ENCODE measurements around the gene PAXX. TPM values are rescaled to one million over a fixed set of nuclear protein-coding genes. Genes with fewer than 3 reads are reported as not detected.

PAXX gene
- polyA plus RNA-seq, 1 donor (not counting 4 experiments of a cell fraction or from before 2014, with no cell fraction given): 11.2 TPM

- no peak overlapping the region for H3K9ac ChIP-seq (ENCODE audit: control insufficient read depth, extremely low read depth, insufficient read depth, low read length)
Measured at GRCh38 chr9:136981588-136982231, 10.5 kb upstream of the PAXX start.

GRCh38 chr9:136982232-136983051 is 9.8 kb upstream of the PAXX start, which contains the start of gene LCNL1:
TSS of gene LCNL1 (plus strand) at chr9:136982993. CDS start at chr9:136983587, 594 bp downstream.
- H3K9me1 ChIP-seq (ENCODE audit: control insufficient read depth, extremely low read depth, insufficient read depth, low read length): no peaks in the 10 kb centered on the region
- H4K20me1 ChIP-seq (ENCODE audit: control insufficient read depth, extremely low read depth, insufficient read depth, low read length): no peaks in the 10 kb centered on the region
- no peaks in the 10 kb centered on the region for H3K36me3 ChIP-seq (ENCODE audit: control insufficient read depth in 2 of 2, extremely low read depth in 1 of 2, insufficient read depth in 2 of 2, low read length in 2 of 2)
- TF ChIP-seq EZH2 (IDR thresholded peaks at IDR 0.05; ENCODE audit: low read length): no peak
- TF ChIP-seq CTCF (optimal IDR thresholded peaks at IDR 0.05 in 1 of 3, IDR thresholded peaks at IDR 0.05 in 1 of 3, conservative IDR thresholded peaks at IDR 0.05 in 1 of 3; ENCODE audit: extremely low read depth in 1 of 3, insufficient read depth in 2 of 3, low read length in 3 of 3): no peak
- H3K27me3 ChIP-seq (ENCODE audit: control insufficient read depth, extremely low read depth, insufficient read depth, low read length): peaks cover 27% of the 10 kb centered on the region
- H3K27ac ChIP-seq (ENCODE audit: control insufficient read depth, insufficient read depth, low read length): no peak within 1 kb of the TSS
- H3K9me3 ChIP-seq (ENCODE audit: control insufficient read depth, low read depth, low read length): no peaks in the 10 kb centered on the region
- no peaks in the 10 kb centered on the region for H3K79me2 ChIP-seq (ENCODE audit: control insufficient read depth, insufficient read depth, low read length)
- FAIRE-seq (no peak), DNase-seq (ENCODE audit: low read depth, low spot score) (no peak)
- no peak within 1 kb of the TSS for H2AFZ ChIP-seq (ENCODE audit: control insufficient read depth, low read length)
- H3K4me2 ChIP-seq (ENCODE audit: control insufficient read depth, extremely low read depth, insufficient read depth, low read depth, low read length): no peak within 1 kb of the TSS
- no peak within 1 kb of the TSS for H3K4me3 ChIP-seq (ENCODE audit: control insufficient read depth in 2 of 3, extremely low read depth in 1 of 3, insufficient read depth in 2 of 3, low read depth in 1 of 3, low read length in 3 of 3)
- H3K9ac ChIP-seq (ENCODE audit: control insufficient read depth, extremely low read depth, insufficient read depth, low read length): no peak within 1 kb of the TSS
- H3K4me1 ChIP-seq (ENCODE audit: control insufficient read depth, extremely low read depth, insufficient read depth, low read length): no peaks in the 10 kb centered on the region
- dilution Hi-C loops (cut with MboI; ENCODE audit: extremely low pct_ligation_motif_present, low sequenced_read_pairs): no loop called here

More at GRCh38 chr9:136981588-136982231, 10.5 kb upstream of the PAXX start:
- DNase-seq (ENCODE audit: low read depth, low spot score): no peak
- TF ChIP-seq EZH2 (IDR thresholded peaks at IDR 0.05; ENCODE audit: low read length): no peak
- TF ChIP-seq CTCF (optimal IDR thresholded peaks at IDR 0.05 in 1 of 3, IDR thresholded peaks at IDR 0.05 in 1 of 3, conservative IDR thresholded peaks at IDR 0.05 in 1 of 3; ENCODE audit: extremely low read depth in 1 of 3, insufficient read depth in 2 of 3, low read length in 3 of 3): no peak
- Histone ChIP-seq H3K36me3 (ENCODE audit: control insufficient read depth in 2 of 2, extremely low read depth in 1 of 2, insufficient read depth in 2 of 2, low read length in 2 of 2) (no peaks in the 10 kb centered on the region), H3K4me1 (ENCODE audit: control insufficient read depth, extremely low read depth, insufficient read depth, low read length) (no peaks in the 10 kb centered on the region), H2AFZ (ENCODE audit: control insufficient read depth, low read length) (no peak overlapping the region), H4K20me1 (ENCODE audit: control insufficient read depth, extremely low read depth, insufficient read depth, low read length) (no peaks in the 10 kb centered on the region), H3K27ac (ENCODE audit: control insufficient read depth, insufficient read depth, low read length) (no peak overlapping the region), H3K27me3 (ENCODE audit: control insufficient read depth, extremely low read depth, insufficient read depth, low read length) (peaks cover 27% of the 10 kb centered on the region), H3K9me3 (ENCODE audit: control insufficient read depth, low read depth, low read length) (no peaks in the 10 kb centered on the region), H3K4me3 (ENCODE audit: control insufficient read depth in 2 of 3, extremely low read depth in 1 of 3, insufficient read depth in 2 of 3, low read depth in 1 of 3, low read length in 3 of 3) (no peak overlapping the region), H3K79me2 (ENCODE audit: control insufficient read depth, insufficient read depth, low read length) (no peaks in the 10 kb centered on the region), H3K9me1 (ENCODE audit: control insufficient read depth, extremely low read depth, insufficient read depth, low read length) (no peaks in the 10 kb centered on the region), H3K4me2 (ENCODE audit: control insufficient read depth, extremely low read depth, insufficient read depth, low read depth, low read length) (no peak overlapping the region)
- dilution Hi-C loops (cut with MboI; ENCODE audit: extremely low pct_ligation_motif_present, low sequenced_read_pairs): no loop called here
- no peak for FAIRE-seq
